Lower leg skin (tissue), 4 donors: ENCODE data around the gene OR6V1. TPM values are rescaled to one million over a fixed set of nuclear protein-coding genes. Genes with fewer than 3 reads are reported as not detected.

Experiments
- DNase-seq, 2 donors: peaks; one replicate each; pipeline ENCODE4 v3.0.0-alpha.2; 2019; ENCODE audit warnings: low spot score in 2 of 2
- H3K4me3 ChIP-seq: fragments of 200-600 bp; sonication (generic); 2 replicates; pipeline ENCODE4 v1.5.1; 2017; ENCODE audit warnings: mild to moderate bottlenecking, low read depth; ENCODE audit not compliant: poor library complexity, severe bottlenecking
- CTCF ChIP-seq, 3 donors: fragments of 450-650 bp; IDR thresholded peaks; one replicate each; pipeline ENCODE4 v1.5.1; 2016; ENCODE audit warnings: antibody characterized with exemption in 3 of 3, mild to moderate bottlenecking in 3 of 3, moderate library complexity in 2 of 3
- POLR2A ChIP-seq, 2 donors: fragments of 450-650 bp; IDR thresholded peaks; one replicate each; pipeline ENCODE4 v1.6.1; 2016 to 2017; ENCODE audit warnings: antibody characterized with exemption in 2 of 2, mild to moderate bottlenecking in 1 of 2, moderate library complexity in 1 of 2
- WGBS, 2 donors: methylation state at CpG; one replicate each; pipeline ENCODE4 v1.1.5; 2018; 5-methylcytosine and 5-hydroxymethylcytosine counted together
- intact Hi-C: fragments of 100-400 bp; cut with DNase I; formaldehyde crosslinking; loops from one replicate; pipeline ENCODE4 v1.15.0; 2023; ENCODE audit warnings: low total_unique reads
- total RNA-seq, 4 donors: library from RNA; depleted of rRNA; stranded (reverse); fragments of >200 nt; gene quantifications; one replicate each; pipeline ENCODE4 v1.1.0, GENCODE V29; 2016

Gene OR6V1
- total RNA-seq, 4 donors from 2014 or later, result not detected

DNA sequence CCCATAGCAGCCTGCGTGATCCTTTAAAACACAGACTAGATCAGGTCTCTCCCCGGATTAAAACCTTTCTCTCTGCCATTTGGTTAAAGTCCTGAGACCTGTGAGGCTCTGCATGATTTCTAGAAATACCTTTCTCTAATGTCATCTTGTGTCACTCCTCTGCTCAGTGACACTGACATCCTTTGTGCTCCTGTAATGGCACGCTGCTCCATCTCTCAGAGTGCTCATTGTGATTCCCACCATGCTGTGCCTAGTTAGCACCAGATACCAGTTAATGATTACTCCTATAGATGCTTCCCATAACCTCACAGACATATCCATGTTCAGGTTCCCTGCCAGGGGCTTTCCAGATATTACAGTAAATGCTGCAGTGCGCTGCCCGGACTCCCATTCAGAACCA is 13.5 kb upstream of the OR6V1 start:
- WGBS, 2 donors, result 81 to 90% methylated on average over 5 of the region's 5 CpGs
- intact Hi-C loops, result no loop called here
- no peak overlapping the region for H3K4me3 ChIP-seq
- TF ChIP-seq POLR2A (IDR thresholded peaks at IDR 0.05), result no peak
- TF ChIP-seq CTCF (IDR thresholded peaks at IDR 0.05), result no peak
- no peak for DNase-seq

DNA sequence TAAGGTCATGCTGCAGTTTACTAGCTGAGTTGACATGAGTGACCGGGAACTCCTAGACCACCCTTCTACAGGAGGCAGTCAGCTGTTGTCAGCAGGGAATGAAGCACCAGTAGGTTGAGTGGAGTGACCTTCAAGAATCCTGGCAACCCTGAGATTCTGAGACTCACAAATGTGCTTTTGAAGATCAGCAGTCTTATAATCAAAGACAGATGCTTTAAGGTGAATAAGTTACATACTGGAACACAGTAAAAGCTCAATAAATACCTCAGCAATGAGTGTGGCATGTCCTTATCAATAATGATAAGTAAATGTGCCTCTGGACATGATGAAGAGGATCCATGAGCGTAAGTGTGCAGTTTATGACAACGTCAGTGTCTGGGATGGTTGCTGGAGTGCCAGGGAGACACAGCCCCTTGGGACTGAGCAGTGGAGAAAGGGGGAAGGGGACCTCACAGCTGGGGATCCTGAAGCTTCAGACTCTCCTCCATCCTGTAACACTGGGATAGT is 11.9 kb upstream of the OR6V1 start:
- no peak for TF ChIP-seq CTCF (IDR thresholded peaks at IDR 0.05)
- no peak for TF ChIP-seq POLR2A (IDR thresholded peaks at IDR 0.05)
- H3K4me3 ChIP-seq, result no peak overlapping the region
- intact Hi-C loops, result no loop called here
- WGBS, 2 donors, result 74 to 85% methylated on average over 3 of the region's 3 CpGs
- DNase-seq, result no peak

- no peak for TF ChIP-seq POLR2A (IDR thresholded peaks at IDR 0.05)
- no peak for TF ChIP-seq CTCF (IDR thresholded peaks at IDR 0.05)
- no peak for DNase-seq
- no peak overlapping the region for H3K4me3 ChIP-seq
- intact Hi-C loops, result no loop called here
- WGBS, 2 donors, result 88 to 92% methylated on average over 6 of the region's 6 CpGs
These were observed 10.8 kb upstream of the OR6V1 start for GRCh38 chr7:143041346-143041745.

DNA sequence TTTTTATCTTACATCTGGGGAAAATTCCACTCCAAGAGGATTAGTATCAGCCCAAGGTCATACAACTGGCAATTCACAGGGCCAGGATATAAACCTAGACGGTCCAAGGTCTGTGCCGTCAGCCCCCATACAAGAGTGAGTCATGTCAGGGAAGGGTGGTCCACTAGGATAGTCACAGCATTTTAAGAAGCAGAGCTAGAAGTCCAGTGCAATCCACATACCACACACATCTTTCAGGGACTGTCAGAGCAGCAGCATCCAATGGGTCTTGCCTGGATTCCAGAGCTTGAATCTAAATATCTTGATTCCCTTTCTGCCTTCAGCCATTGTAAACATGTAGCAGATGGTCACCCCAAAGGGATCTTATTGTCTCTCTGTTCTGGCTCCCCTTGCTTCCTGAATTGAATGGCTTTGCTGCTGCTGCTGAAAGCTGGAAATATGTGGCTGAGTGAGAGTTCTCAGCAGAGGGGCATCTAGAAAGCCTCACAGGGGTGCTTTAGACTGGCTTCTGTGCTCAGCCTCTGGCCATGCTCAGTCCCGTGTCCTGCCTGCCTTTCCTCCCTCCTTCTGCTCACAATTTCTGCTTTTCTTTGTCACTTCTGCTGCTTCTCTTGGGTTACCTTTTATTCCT is 9.9 kb upstream of the OR6V1 start:
- 61 to 62% methylated on average over 3 of the region's 3 CpGs for WGBS, 2 donors
- no peak for DNase-seq

DNA sequence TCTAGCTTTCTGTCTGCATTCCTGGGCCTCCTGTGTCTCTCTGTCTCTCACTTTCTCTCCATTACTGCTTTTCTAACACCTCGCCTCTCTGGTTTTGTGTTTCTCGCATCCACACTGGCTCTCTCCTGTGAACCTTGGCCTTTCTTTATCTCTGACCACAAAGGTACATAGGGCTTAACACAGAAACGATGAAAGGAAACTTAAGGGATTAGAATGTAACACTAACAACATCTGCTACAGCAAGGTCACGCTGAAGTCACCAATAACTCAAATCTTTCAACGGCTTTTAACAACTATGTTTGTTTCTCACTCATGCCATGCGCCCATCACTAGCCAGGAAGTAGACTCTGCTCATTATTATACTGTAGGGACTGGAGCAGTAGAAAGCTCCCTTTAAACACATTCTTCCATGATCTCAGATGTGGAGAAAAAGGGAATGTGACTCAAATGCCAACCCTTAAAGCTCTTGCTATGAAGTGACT is 9.3 kb upstream of the OR6V1 start:
- no peak overlapping the region for H3K4me3 ChIP-seq
- DNase-seq, result no peak
- WGBS, 2 donors, result 51 to 63% methylated on average over 6 of the region's 6 CpGs
- intact Hi-C loops, result no loop called here
- TF ChIP-seq CTCF (IDR thresholded peaks at IDR 0.05) (no peak), POLR2A (IDR thresholded peaks at IDR 0.05) (no peak)

More for the DNA sequence above, 9.9 kb upstream of the OR6V1 start:
- H3K4me3 ChIP-seq, result no peak overlapping the region
- TF ChIP-seq POLR2A (IDR thresholded peaks at IDR 0.05), result no peak
- TF ChIP-seq CTCF (IDR thresholded peaks at IDR 0.05), result no peak
- intact Hi-C loops, result no loop called here

GRCh38 chr7:143043391-143043790 is 8.8 kb upstream of the OR6V1 start:
- DNase-seq, result no peak
- TF ChIP-seq CTCF (IDR thresholded peaks at IDR 0.05) (no peak), POLR2A (IDR thresholded peaks at IDR 0.05) (no peak)
- intact Hi-C loops, result no loop called here
- H3K4me3 ChIP-seq, result no peak overlapping the region
- WGBS, 2 donors, result 40 to 47% methylated on average over 2 of the region's 2 CpGs
